OCI-LY3 (cell line): ENCODE results near the gene STON2.

Experiments used
- H2AFZ ChIP-seq: fragments of 200-600, 300-600 bp; shearing (Covaris generic); 2 replicates; pipeline ENCODE4 v1.6.0; 2014; ENCODE audit warnings: antibody characterized with exemption, low read depth, low read length
- H3K27ac ChIP-seq: fragments of 200-600, 300-600 bp; sonication (generic); 2 replicates; pipeline ENCODE4 v1.5.1; 2014; ENCODE audit warnings: mild to moderate bottlenecking, low read length, moderate library complexity, mixed read lengths
- H3K27me3 ChIP-seq: fragments of 200-600, 300-600 bp; sonication (generic); 2 replicates; pipeline ENCODE4 v1.6.1; 2014; ENCODE audit warnings: low read depth, low read length, mixed read lengths
- H3K36me3 ChIP-seq: fragments of 200-600, 300-600 bp; sonication (generic); replicated peaks from 2 replicates; pipeline ENCODE3; 2014; ENCODE audit warnings: low read depth, low read length, mixed read lengths
- H3K4me1 ChIP-seq: fragments of 300-600, 200-600 bp; sonication (generic); 2 replicates; pipeline ENCODE4 v1.6.1; 2014; ENCODE audit warnings: low read length, mixed read lengths
- H3K4me2 ChIP-seq: fragments of 200-600, 300-600 bp; sonication (generic); 2 replicates; pipeline ENCODE4 v1.6.1; 2014; ENCODE audit warnings: low read length, mixed read lengths
- H3K4me3 ChIP-seq: fragments of 300-600, 200-600 bp; sonication (generic); 2 replicates; pipeline ENCODE4 v1.5.1; 2014; ENCODE audit warnings: antibody characterized with exemption, mild to moderate bottlenecking, low read length, moderate library complexity
- H3K79me2 ChIP-seq: fragments of 300-600, 200-600 bp; shearing (Covaris generic); 2 replicates; pipeline ENCODE4 v1.6.1; 2014; ENCODE audit warnings: mild to moderate bottlenecking, low read length, mixed read lengths
- H3K9ac ChIP-seq: fragments of 300-600, 200-600 bp; shearing (Covaris generic); 2 replicates; pipeline ENCODE4 v1.6.0; 2014; ENCODE audit warnings: mild to moderate bottlenecking, low read length, moderate library complexity
- H3K9me3 ChIP-seq: fragments of 200-600, 300-600 bp; shearing (Covaris generic); 2 replicates; pipeline ENCODE4 v1.6.1; 2014; ENCODE audit warnings: low read length, mixed read lengths; ENCODE audit not compliant: insufficient read depth
- H4K20me1 ChIP-seq: fragments of 200-600, 300-600 bp; sonication (generic); 2 replicates; pipeline ENCODE4 v1.6.1; 2016; ENCODE audit warnings: low read length, mixed read lengths; ENCODE audit not compliant: insufficient read depth
- EZH2phosphoT487 ChIP-seq: fragments of 200-600 bp; shearing (Covaris generic); IDR thresholded peaks from 2 replicates; pipeline ENCODE4 v1.6.1; 2018; ENCODE audit warnings: antibody characterized with exemption, mixed run types, low read depth
- TF ChIP-seq, protein P1 (sequence below): fragments of 200-600, 300-600 bp; sonication (generic); IDR thresholded peaks from 2 replicates; pipeline ENCODE4 v1.5.1; 2014; ENCODE audit warnings: antibody characterized with exemption, low read length, low read depth

The STON2 gene

GRCh38 chr14:81329640-81330381, 70.3 kb downstream of the STON2 start:
- Histone ChIP-seq H2AFZ (no peak overlapping the region), H3K4me3 (no peak overlapping the region), H3K27ac (no peak overlapping the region), H3K9ac (no peak overlapping the region), H3K36me3 (no peaks in the 10 kb centered on the region), H3K27me3 (peaks cover 18% of the 10 kb centered on the region), H4K20me1 (no peaks in the 10 kb centered on the region), H3K4me1 (peaks cover 9% of the 10 kb centered on the region; the same call in 1 of the 2 replicates), H3K79me2 (no peaks in the 10 kb centered on the region), H3K4me2 (no peak overlapping the region), H3K9me3 (no peaks in the 10 kb centered on the region)
- TF ChIP-seq EZH2phosphoT487: no peak
- TF ChIP-seq, protein P1, sequence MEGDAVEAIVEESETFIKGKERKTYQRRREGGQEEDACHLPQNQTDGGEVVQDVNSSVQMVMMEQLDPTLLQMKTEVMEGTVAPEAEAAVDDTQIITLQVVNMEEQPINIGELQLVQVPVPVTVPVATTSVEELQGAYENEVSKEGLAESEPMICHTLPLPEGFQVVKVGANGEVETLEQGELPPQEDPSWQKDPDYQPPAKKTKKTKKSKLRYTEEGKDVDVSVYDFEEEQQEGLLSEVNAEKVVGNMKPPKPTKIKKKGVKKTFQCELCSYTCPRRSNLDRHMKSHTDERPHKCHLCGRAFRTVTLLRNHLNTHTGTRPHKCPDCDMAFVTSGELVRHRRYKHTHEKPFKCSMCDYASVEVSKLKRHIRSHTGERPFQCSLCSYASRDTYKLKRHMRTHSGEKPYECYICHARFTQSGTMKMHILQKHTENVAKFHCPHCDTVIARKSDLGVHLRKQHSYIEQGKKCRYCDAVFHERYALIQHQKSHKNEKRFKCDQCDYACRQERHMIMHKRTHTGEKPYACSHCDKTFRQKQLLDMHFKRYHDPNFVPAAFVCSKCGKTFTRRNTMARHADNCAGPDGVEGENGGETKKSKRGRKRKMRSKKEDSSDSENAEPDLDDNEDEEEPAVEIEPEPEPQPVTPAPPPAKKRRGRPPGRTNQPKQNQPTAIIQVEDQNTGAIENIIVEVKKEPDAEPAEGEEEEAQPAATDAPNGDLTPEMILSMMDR: no peak

- H3K36me3 ChIP-seq: no peaks in the 10 kb centered on the region
- H3K9ac ChIP-seq: no peak overlapping the region
- peaks cover 33% of the 10 kb centered on the region for H3K27me3 ChIP-seq
- TF ChIP-seq EZH2phosphoT487: no peak
- TF ChIP-seq, protein P1: no peak
- H3K4me2 ChIP-seq: no peak overlapping the region
- H3K79me2 ChIP-seq: no peaks in the 10 kb centered on the region
- H4K20me1 ChIP-seq: no peaks in the 10 kb centered on the region
- no peaks in the 10 kb centered on the region for H3K9me3 ChIP-seq
- H3K4me1 ChIP-seq: peaks cover 9% of the 10 kb centered on the region; the same call in 1 of the 2 replicates
- no peak overlapping the region for H2AFZ ChIP-seq
- H3K4me3 ChIP-seq: no peak overlapping the region
- H3K27ac ChIP-seq: no peak overlapping the region
Observed at GRCh38 chr14:81326451-81326850, 73.7 kb downstream of the STON2 start.

- peaks cover 33% of the 10 kb centered on the region for H3K27me3 ChIP-seq
- H3K27ac ChIP-seq: no peak overlapping the region
- no peak overlapping the region for H2AFZ ChIP-seq
- H3K4me2 ChIP-seq: no peak overlapping the region
- no peaks in the 10 kb centered on the region for H4K20me1 ChIP-seq
- H3K9me3 ChIP-seq: no peaks in the 10 kb centered on the region
- H3K4me1 ChIP-seq: no peaks in the 10 kb centered on the region
- H3K9ac ChIP-seq: no peak overlapping the region
- H3K36me3 ChIP-seq: no peaks in the 10 kb centered on the region
- TF ChIP-seq EZH2phosphoT487: no peak
- TF ChIP-seq, protein P1: no peak
- H3K4me3 ChIP-seq: no peak overlapping the region
- H3K79me2 ChIP-seq: no peaks in the 10 kb centered on the region
Observed at GRCh38 chr14:81324011-81324410, 76.1 kb downstream of the STON2 start.

DNA sequence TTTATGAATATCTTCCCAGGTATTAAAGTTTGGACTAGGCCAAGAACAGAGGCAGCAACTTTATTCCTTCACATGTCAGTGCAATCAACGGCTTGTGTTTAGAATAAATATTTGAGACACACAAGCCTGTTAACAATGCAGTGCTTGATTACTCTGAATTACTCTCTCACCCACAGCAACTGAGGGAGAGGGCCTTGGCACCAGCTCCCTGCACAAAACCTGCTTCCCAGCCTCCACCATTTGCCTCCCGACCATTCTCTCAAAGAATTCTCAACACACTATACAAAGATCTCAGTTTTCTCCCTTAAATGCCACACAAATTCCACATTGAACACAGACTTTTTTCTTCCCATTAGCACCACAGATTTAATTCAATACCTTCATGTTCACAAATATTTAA, 77.0 kb downstream of the STON2 start:
- no peak overlapping the region for H2AFZ ChIP-seq
- no peak overlapping the region for H3K27ac ChIP-seq
- TF ChIP-seq EZH2phosphoT487: no peak
- TF ChIP-seq, protein P1: no peak
- H3K9ac ChIP-seq: no peak overlapping the region
- no peaks in the 10 kb centered on the region for H3K79me2 ChIP-seq
- H3K36me3 ChIP-seq: no peaks in the 10 kb centered on the region
- H3K4me1 ChIP-seq: no peaks in the 10 kb centered on the region
- H3K4me2 ChIP-seq: no peak overlapping the region
- H4K20me1 ChIP-seq: no peaks in the 10 kb centered on the region
- H3K9me3 ChIP-seq: no peaks in the 10 kb centered on the region
- peaks cover 33% of the 10 kb centered on the region for H3K27me3 ChIP-seq
- no peak overlapping the region for H3K4me3 ChIP-seq
